ENCODE results near the gene LHFPL6. TPM values are rescaled to one million over a fixed set of nuclear protein-coding genes. Genes with fewer than 3 reads are reported as not detected.

Gene LHFPL6
- total RNA-seq, 3 donors from 2014 or later (not counting 1 experiment from before 2014, with no cell fraction given): not detected

DNA sequence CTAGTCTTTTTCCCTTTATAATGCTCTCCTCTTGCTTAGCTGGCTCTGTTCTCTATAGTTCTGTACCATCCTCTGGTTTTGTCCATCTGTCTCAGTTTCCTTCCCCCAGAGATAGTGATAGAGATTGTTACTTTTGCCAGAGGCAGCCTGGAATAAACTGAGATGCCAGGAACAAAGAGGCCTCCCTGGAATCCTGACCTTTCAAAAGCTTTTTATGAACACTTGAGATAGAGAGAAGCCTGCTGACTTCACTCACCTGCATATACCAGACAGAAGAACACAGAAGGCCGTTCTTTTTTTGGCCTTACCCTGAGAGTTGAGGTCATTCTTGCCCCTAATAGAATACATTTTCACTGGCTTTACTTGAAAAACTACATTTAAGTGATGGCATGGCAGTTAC is 150.2 kb downstream of the LHFPL6 start:
- WGBS (ENCODE audit: insufficient coverage): 83% methylated on average over 1 of the region's 1 CpG
- ATAC-seq: no peak
- Mint-ChIP-seq H3K4me1 (peaks cover 0 to 4% of the 10 kb centered on the region in 2 donors), H3K27me3 (ENCODE audit: low read depth in 2 of 2) (no peaks in the 10 kb centered on the region), H3K9me3 (peaks cover 4 to 6% of the 10 kb centered on the region in 2 donors), H3K27ac (no peak overlapping the region), H3K4me3 (no peak overlapping the region), H3K36me3 (no peaks in the 10 kb centered on the region)
- Histone ChIP-seq H3K4me3 (ENCODE audit: low read length) (no peak overlapping the region), H3K27ac (ENCODE audit: low read length) (no peak overlapping the region), H3K9me3 (ENCODE audit: control insufficient read depth, insufficient read depth, low read length) (no peaks in the 10 kb centered on the region), H3K36me3 (ENCODE audit: control insufficient read depth, insufficient read depth, low read length) (no peaks in the 10 kb centered on the region), H3K27me3 (ENCODE audit: control insufficient read depth, insufficient read depth, low read length) (no peaks in the 10 kb centered on the region), H3K4me1 (ENCODE audit: control insufficient read depth, insufficient read depth, low read length) (no peaks in the 10 kb centered on the region)
- intact Hi-C loops (cut with micrococcal nuclease): no loop called here
- DNase-seq: no peak
- TF ChIP-seq CTCF (IDR thresholded peaks at IDR 0.05): no peak

DNA sequence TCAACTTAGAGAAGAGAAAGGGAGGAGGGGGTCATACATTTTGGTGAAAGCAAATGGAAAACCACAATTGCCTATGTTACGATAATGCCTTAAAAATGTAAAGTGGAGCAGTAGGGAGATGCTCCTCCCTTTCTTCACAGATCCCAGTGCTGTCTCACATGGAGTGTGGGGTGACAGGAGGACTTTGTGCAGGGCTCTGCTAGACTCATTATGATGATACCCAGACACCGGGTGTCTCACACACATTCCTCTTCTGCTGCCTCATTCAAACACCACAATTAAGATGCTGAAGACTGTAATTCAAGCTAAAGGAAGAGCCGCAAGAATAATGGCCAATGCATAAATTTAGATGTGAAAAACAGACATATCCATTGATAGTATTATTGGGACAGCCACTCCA is 150.6 kb downstream of the LHFPL6 start:
- TF ChIP-seq CTCF (IDR thresholded peaks at IDR 0.05): no peak
- H3K36me3 Mint-ChIP-seq: no peaks in the 10 kb centered on the region

DNA sequence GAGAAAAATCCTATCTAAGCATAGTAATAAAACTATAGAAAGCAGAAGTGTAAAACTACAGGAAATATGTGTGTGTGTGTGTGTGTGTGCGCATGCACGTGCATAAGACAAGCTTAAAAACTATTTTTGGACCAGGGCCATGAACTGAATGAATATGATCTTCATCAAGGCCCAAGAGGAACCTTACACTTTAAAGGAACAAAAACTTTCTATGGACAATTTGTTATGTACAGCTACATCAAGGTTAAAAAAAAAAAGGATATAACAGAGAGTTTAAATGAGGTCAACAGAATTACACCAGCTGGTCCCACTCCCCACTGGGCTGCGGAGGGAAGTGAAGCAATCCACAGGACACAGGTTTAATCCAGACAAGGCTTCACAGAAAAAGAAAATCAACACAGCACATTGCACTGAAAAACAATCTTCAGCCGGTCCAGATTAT is 151.1 kb downstream of the LHFPL6 start:
- Mint-ChIP-seq H3K4me1 (peaks cover 0 to 4% of the 10 kb centered on the region in 2 donors), H3K9me3 (peaks cover 4% of the 10 kb centered on the region in 2 donors), H3K27ac (no peak overlapping the region), H3K27me3 (ENCODE audit: low read depth in 2 of 2) (no peaks in the 10 kb centered on the region), H3K36me3 (no peaks in the 10 kb centered on the region), H3K4me3 (no peak overlapping the region)
- Histone ChIP-seq H3K27ac (ENCODE audit: low read length) (no peak overlapping the region), H3K9me3 (ENCODE audit: control insufficient read depth, insufficient read depth, low read length) (no peaks in the 10 kb centered on the region), H3K4me1 (ENCODE audit: control insufficient read depth, insufficient read depth, low read length) (no peaks in the 10 kb centered on the region), H3K36me3 (ENCODE audit: control insufficient read depth, insufficient read depth, low read length) (no peaks in the 10 kb centered on the region), H3K27me3 (ENCODE audit: control insufficient read depth, insufficient read depth, low read length) (no peaks in the 10 kb centered on the region), H3K4me3 (ENCODE audit: low read length) (no peak overlapping the region)
- intact Hi-C loops (cut with micrococcal nuclease): no loop called here
- TF ChIP-seq CTCF (IDR thresholded peaks at IDR 0.05): no peak
- peak in 1 of 3 donors; percentile 56 for ATAC-seq
- DNase-seq: peak in 1 of 2 donors; percentile 2
- WGBS (ENCODE audit: insufficient coverage): 10% methylated on average over 4 of the region's 4 CpGs

More for the DNA sequence above, 150.6 kb downstream of the LHFPL6 start:
- no peak for ATAC-seq
- H3K27me3 Mint-ChIP-seq (ENCODE audit: low read depth in 2 of 2): no peaks in the 10 kb centered on the region
- WGBS (ENCODE audit: insufficient coverage): 59% methylated on average over 3 of the region's 3 CpGs
- H3K36me3 ChIP-seq (ENCODE audit: control insufficient read depth, insufficient read depth, low read length): no peaks in the 10 kb centered on the region
- intact Hi-C loops (cut with micrococcal nuclease): no loop called here
- DNase-seq: no peak
- H3K4me1 Mint-ChIP-seq: peaks cover 0 to 4% of the 10 kb centered on the region in 2 donors
- H3K9me3 ChIP-seq (ENCODE audit: control insufficient read depth, insufficient read depth, low read length): no peaks in the 10 kb centered on the region
- no peaks in the 10 kb centered on the region for H3K27me3 ChIP-seq (ENCODE audit: control insufficient read depth, insufficient read depth, low read length)
- H3K27ac ChIP-seq (ENCODE audit: low read length): no peak overlapping the region
- H3K4me1 ChIP-seq (ENCODE audit: control insufficient read depth, insufficient read depth, low read length): no peaks in the 10 kb centered on the region
- no peak overlapping the region for H3K4me3 ChIP-seq (ENCODE audit: low read length)
- no peak overlapping the region for H3K4me3 Mint-ChIP-seq
- no peak overlapping the region for H3K27ac Mint-ChIP-seq
- peaks cover 4 to 7% of the 10 kb centered on the region in 2 donors for H3K9me3 Mint-ChIP-seq

DNA sequence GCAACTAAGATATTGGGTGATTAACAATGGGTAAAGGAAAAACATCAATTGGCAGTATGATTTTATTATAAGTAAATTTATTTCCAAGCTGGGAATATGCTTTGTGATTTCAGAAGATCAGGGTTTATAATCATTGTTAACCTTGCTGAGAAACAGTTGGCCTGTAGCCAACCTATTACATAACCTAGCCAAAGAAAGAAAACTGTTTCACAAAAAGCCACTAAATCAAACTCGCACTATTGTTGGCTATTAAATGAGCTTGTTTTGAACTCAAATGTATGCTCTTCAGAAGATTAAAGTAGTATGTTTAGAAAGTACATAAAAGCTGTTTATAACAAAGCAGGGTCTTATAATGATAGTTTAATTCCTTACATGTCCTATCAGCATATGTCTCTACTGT is 151.7 kb downstream of the LHFPL6 start:
- Histone ChIP-seq H3K4me1 (ENCODE audit: control insufficient read depth, insufficient read depth, low read length) (no peaks in the 10 kb centered on the region), H3K9me3 (ENCODE audit: control insufficient read depth, insufficient read depth, low read length) (no peaks in the 10 kb centered on the region), H3K4me3 (ENCODE audit: low read length) (no peak overlapping the region), H3K36me3 (ENCODE audit: control insufficient read depth, insufficient read depth, low read length) (no peaks in the 10 kb centered on the region), H3K27ac (ENCODE audit: low read length) (no peak overlapping the region), H3K27me3 (ENCODE audit: control insufficient read depth, insufficient read depth, low read length) (no peaks in the 10 kb centered on the region)
- Mint-ChIP-seq H3K27ac (no peak overlapping the region), H3K27me3 (ENCODE audit: low read depth in 2 of 2) (no peaks in the 10 kb centered on the region), H3K9me3 (peaks cover 4% of the 10 kb centered on the region in 2 donors), H3K4me3 (no peak overlapping the region), H3K36me3 (no peaks in the 10 kb centered on the region), H3K4me1 (peaks cover 0 to 4% of the 10 kb centered on the region in 2 donors)
- no peak for TF ChIP-seq CTCF (IDR thresholded peaks at IDR 0.05)
- intact Hi-C loops (cut with micrococcal nuclease): no loop called here
- no CpG with 5 or more reads among the region's 1 CpG for WGBS (ENCODE audit: insufficient coverage)
- no peak for DNase-seq
- ATAC-seq: no peak

Data from natural killer cell (primary cell).